HAP-1 (cell line): ENCODE data around the gene KCTD5.
"Not testable (repeated sequence)": the region's sequence is repeated elsewhere in the genome, so short reads cannot be mapped to it uniquely, and the experiment has no call there.

ENCODE experiments used
- DNase-seq, 2 experiments: peaks; one replicate each; pipeline ENCODE4 v3.0.0-alpha.2; 2016 to 2020; ENCODE audit warnings: low spot score in 2 of 2
- H3K27me3 ChIP-seq: fragments of 250-450 bp; sonication (Bioruptor Pico); 2 replicates; pipeline ENCODE4 v1.5.1; 2020; ENCODE audit warnings: low read depth, mild to moderate bottlenecking, moderate library complexity
- H3K36me3 ChIP-seq: fragments of 250-450 bp; sonication (Bioruptor Pico); replicated peaks from 2 replicates; pipeline ENCODE4 v1.5.1; 2020; ENCODE audit warnings: mild to moderate bottlenecking
- H3K4me1 ChIP-seq: fragments of 250-450 bp; sonication (Bioruptor Pico); 2 replicates; pipeline ENCODE4 v1.5.1; 2020; ENCODE audit warnings: mild to moderate bottlenecking
- H3K4me3 ChIP-seq: fragments of 250-450 bp; sonication (Bioruptor Pico); 2 replicates; pipeline ENCODE4 v1.5.1; 2020; ENCODE audit warnings: mild to moderate bottlenecking, moderate library complexity
- H3K9me3 ChIP-seq: fragments of 250-450 bp; sonication (Bioruptor Pico); 2 replicates; pipeline ENCODE4 v1.5.1; 2020; ENCODE audit warnings: mild to moderate bottlenecking, moderate library complexity
- in situ Hi-C: fragments of 300-500 bp; cut with MboI; formaldehyde crosslinking; loops from 3 replicates; pipeline ENCODE4 v1.14.3; 2020; ENCODE audit warnings: low sequenced_read_pairs, inconsistent platforms, mixed read lengths

KCTD5 gene

GRCh38 chr16:2682209-2683021 is at the start of gene KCTD5:
KCTD5 (plus strand) TSS chr16:2682523; CDS start chr16:2682549, 26 bp downstream.
- H3K9me3 ChIP-seq = no peaks in the 10 kb centered on the region
- in situ Hi-C loops = no loop called here

GRCh38 chr16:2639071-2639721 is 43.1 kb upstream of the KCTD5 start:
- DNase-seq, H3K4me1 ChIP-seq, H3K4me3 ChIP-seq, H3K36me3 ChIP-seq, H3K27me3 ChIP-seq, in situ Hi-C loops, H3K9me3 ChIP-seq: not testable (repeated sequence)

More at GRCh38 chr16:2682209-2683021, at the start of gene KCTD5:
- DNase-seq = peak; percentile 95 to 97
- Histone ChIP-seq H3K36me3 (peaks cover 10% of the 10 kb centered on the region), H3K27me3 (no peaks in the 10 kb centered on the region), H3K4me3 (peak within 1 kb of the TSS; percentile 97), H3K4me1 (no peaks in the 10 kb centered on the region; the same call in 1 of the 2 replicates)

GRCh38 chr16:2639722-2640072 is 42.6 kb upstream of the KCTD5 start:
- H3K27me3 ChIP-seq, in situ Hi-C loops: not testable (repeated sequence)

GRCh38 chr16:2642561-2642960 is 39.8 kb upstream of the KCTD5 start:
- H3K27me3 ChIP-seq, H3K36me3 ChIP-seq, H3K4me1 ChIP-seq, H3K4me3 ChIP-seq, H3K9me3 ChIP-seq, DNase-seq, in situ Hi-C loops: not testable (repeated sequence)

More at GRCh38 chr16:2639722-2640072, 42.6 kb upstream of the KCTD5 start:
- not testable (repeated sequence) for H3K36me3 ChIP-seq, DNase-seq, H3K4me1 ChIP-seq, H3K4me3 ChIP-seq, H3K9me3 ChIP-seq

- H3K4me1 ChIP-seq, H3K9me3 ChIP-seq, DNase-seq, H3K27me3 ChIP-seq, H3K4me3 ChIP-seq, in situ Hi-C loops, H3K36me3 ChIP-seq: not testable (repeated sequence)
Observed at GRCh38 chr16:2644754-2645453, 37.4 kb upstream of the KCTD5 start.

- H3K9me3 ChIP-seq, in situ Hi-C loops, DNase-seq, H3K4me3 ChIP-seq, H3K27me3 ChIP-seq, H3K36me3 ChIP-seq, H3K4me1 ChIP-seq: not testable (repeated sequence)
Observed at GRCh38 chr16:2651268-2651871, 31.0 kb upstream of the KCTD5 start.

GRCh38 chr16:2653915-2654314 is 28.4 kb upstream of the KCTD5 start:
- H3K4me3 ChIP-seq, H3K4me1 ChIP-seq, H3K9me3 ChIP-seq, in situ Hi-C loops, H3K27me3 ChIP-seq, H3K36me3 ChIP-seq, DNase-seq: not testable (repeated sequence)

- H3K4me3 ChIP-seq, H3K27me3 ChIP-seq, H3K4me1 ChIP-seq, H3K36me3 ChIP-seq, DNase-seq, in situ Hi-C loops, H3K9me3 ChIP-seq: not testable (repeated sequence)
Observed at GRCh38 chr16:2654949-2655348, 27.4 kb upstream of the KCTD5 start.

GRCh38 chr16:2656985-2657384 is 25.3 kb upstream of the KCTD5 start:
- DNase-seq = no peak
- Histone ChIP-seq H3K4me3 (no peak overlapping the region), H3K36me3 (no peaks in the 10 kb centered on the region), H3K9me3 (no peaks in the 10 kb centered on the region), H3K4me1 (peaks cover 4% of the 10 kb centered on the region), H3K27me3 (no peaks in the 10 kb centered on the region)
- in situ Hi-C loops = no loop called here

- H3K27me3 ChIP-seq, DNase-seq, H3K9me3 ChIP-seq, H3K4me1 ChIP-seq, H3K4me3 ChIP-seq, in situ Hi-C loops, H3K36me3 ChIP-seq: not testable (repeated sequence)
Observed at GRCh38 chr16:2657803-2658202, 24.5 kb upstream of the KCTD5 start.

GRCh38 chr16:2659560-2659959 is 22.8 kb upstream of the KCTD5 start:
- DNase-seq = not testable (repeated sequence)

GRCh38 chr16:2660014-2660662 is 22.2 kb upstream of the KCTD5 start:
- in situ Hi-C loops = not testable (repeated sequence)

More at GRCh38 chr16:2659560-2659959, 22.8 kb upstream of the KCTD5 start:
- H3K36me3 ChIP-seq, in situ Hi-C loops, H3K27me3 ChIP-seq, H3K4me1 ChIP-seq, H3K4me3 ChIP-seq, H3K9me3 ChIP-seq: not testable (repeated sequence)

GRCh38 chr16:2660755-2661373 is 21.5 kb upstream of the KCTD5 start:
- peak in 1 of 2 experiments; percentile 58 for DNase-seq
- H3K4me3 ChIP-seq, H3K4me1 ChIP-seq, in situ Hi-C loops, H3K27me3 ChIP-seq, H3K36me3 ChIP-seq, H3K9me3 ChIP-seq: not testable (repeated sequence)

More at GRCh38 chr16:2660014-2660662, 22.2 kb upstream of the KCTD5 start:
- not testable (repeated sequence) for DNase-seq, H3K4me3 ChIP-seq, H3K9me3 ChIP-seq, H3K27me3 ChIP-seq, H3K4me1 ChIP-seq, H3K36me3 ChIP-seq
